A204.1 (cell line): ENCODE data around the gene DSCAML1.

Source experiments
- FAIRE-seq: peaks from 2 replicates; lab custom pipeline; 2012; peaks lifted over from hg19 to GRCh38; lab: Jason Lieb, UNC

DSCAML1 gene

GRCh38 chr11:117442049-117442868, 354.8 kb downstream of the DSCAML1 start:
- no peak for FAIRE-seq

GRCh38 chr11:117441146-117441975, 355.7 kb downstream of the DSCAML1 start:
- FAIRE-seq: no peak

- FAIRE-seq: no peak
Observed at GRCh38 chr11:117440258-117440657, 356.8 kb downstream of the DSCAML1 start.

GRCh38 chr11:117439256-117439655, 357.8 kb downstream of the DSCAML1 start:
- no peak for FAIRE-seq

GRCh38 chr11:117438371-117439000, 358.5 kb downstream of the DSCAML1 start:
- FAIRE-seq: no peak

GRCh38 chr11:117437791-117438130, 359.3 kb downstream of the DSCAML1 start:
- FAIRE-seq: no peak

- FAIRE-seq: no peak
Observed at GRCh38 chr11:117437041-117437790, 359.8 kb downstream of the DSCAML1 start.

- FAIRE-seq: no peak
Observed at GRCh38 chr11:117435326-117435725, 361.7 kb downstream of the DSCAML1 start.

- FAIRE-seq: no peak
Observed at GRCh38 chr11:117434481-117434880, 362.5 kb downstream of the DSCAML1 start.

GRCh38 chr11:117433717-117434116, 363.3 kb downstream of the DSCAML1 start:
- no peak for FAIRE-seq

- FAIRE-seq: no peak
Observed at GRCh38 chr11:117431436-117431835, 365.6 kb downstream of the DSCAML1 start.

GRCh38 chr11:117430293-117430955, 366.6 kb downstream of the DSCAML1 start:
- no peak for FAIRE-seq

GRCh38 chr11:117428856-117429229, 368.2 kb downstream of the DSCAML1 start:
- no peak for FAIRE-seq

- no peak for FAIRE-seq
Observed at GRCh38 chr11:117428186-117428855, 368.7 kb downstream of the DSCAML1 start.

GRCh38 chr11:117427356-117427874, 369.6 kb downstream of the DSCAML1 start:
- FAIRE-seq: no peak

- FAIRE-seq: no peak
Observed at GRCh38 chr11:117426941-117427340, 370.1 kb downstream of the DSCAML1 start.

- FAIRE-seq: no peak
Observed at GRCh38 chr11:117426297-117426685, 370.7 kb downstream of the DSCAML1 start.

- FAIRE-seq: no peak
Observed at GRCh38 chr11:117425679-117426296, 371.2 kb downstream of the DSCAML1 start.

- FAIRE-seq: no peak
Observed at GRCh38 chr11:117424781-117425180, 372.2 kb downstream of the DSCAML1 start.

- no peak for FAIRE-seq
Observed at GRCh38 chr11:117423046-117423575, 373.9 kb downstream of the DSCAML1 start.
